Heart left ventricle (tissue), 16 donors: Measurements from ENCODE around the gene MYO1B. TPM values are rescaled to one million over a fixed set of nuclear protein-coding genes. Genes with fewer than 3 reads are reported as not detected.

Experiments used
- ATAC-seq, 4 donors: fragments of 200-7000 bp; cut with Tn5 transposase; one replicate each; pipeline ENCODE4 v1.9.1; 2020 to 2022; ENCODE audit warnings: moderate library complexity in 4 of 4, mild to moderate bottlenecking in 3 of 4, moderate number of reproducible peaks in 1 of 4
- DNase-seq, 5 donors: peaks; one replicate each; pipeline ENCODE4 v3.0.0-alpha.2; 2020
- H3K27ac ChIP-seq, 12 donors: fragments of 200-600 bp; sonication (generic) in 4 of 12; one replicate each; pipeline versions ENCODE4 v1.5.0 to v1.8.0; 2016 to 2022; ENCODE audit warnings: mild to moderate bottlenecking in 2 of 12
- H3K27me3 ChIP-seq, 9 donors: fragments of 200-600 bp; sonication (generic) in 2 of 9; one replicate each; pipeline versions ENCODE4 v1.5.1 to v1.8.0; 2016 to 2022; ENCODE audit warnings: mild to moderate bottlenecking in 3 of 9
- H3K36me3 ChIP-seq, 9 donors: fragments of 200-600 bp; sonication (generic) in 2 of 9; one replicate each; pipeline versions ENCODE4 v1.5.0 to v1.8.0; 2018 to 2022; ENCODE audit warnings: mild to moderate bottlenecking in 2 of 9
- H3K4me1 ChIP-seq, 12 donors: fragments of 200-600 bp; sonication (generic) in 4 of 12; one replicate each; pipeline versions ENCODE4 v1.5.0 to v1.8.0; 2016 to 2022; ENCODE audit warnings: mild to moderate bottlenecking in 3 of 12
- H3K4me3 ChIP-seq, 12 donors: fragments of 200-600 bp; sonication (generic) in 4 of 12; one replicate each; pipeline versions ENCODE4 v1.5.0 to v1.8.0; 2017 to 2022; ENCODE audit warnings: mild to moderate bottlenecking in 9 of 12, moderate library complexity in 4 of 12
- H3K9me3 ChIP-seq, 12 donors: fragments of 200-600 bp; sonication (generic) in 4 of 12; one replicate each; pipeline versions ENCODE4 v1.5.0 to v1.8.0; 2016 to 2022; ENCODE audit warnings: mild to moderate bottlenecking in 1 of 12
- POLR2A ChIP-seq, 2 donors: fragments of 450-650 bp; IDR thresholded peaks; one replicate each; pipeline ENCODE4 v1.6.1; 2017; ENCODE audit warnings: antibody characterized with exemption in 2 of 2, mild to moderate bottlenecking in 2 of 2, moderate library complexity in 2 of 2
- WGBS, 4 donors: extraction: QIAGEN DNeasy Blood & Tissue Kit in 2 of 4; methylation state at CpG; one replicate each; pipeline versions ENCODE4 v1.1.5 to v1.1.7; 2013 to 2018; 5-methylcytosine and 5-hydroxymethylcytosine counted together
- intact Hi-C, 10 donors: fragments of 100-400 bp; cut with DNase I; formaldehyde crosslinking; loops; one replicate each; pipeline versions ENCODE4 v1.11.1 to v1.14.2; 2022
- polyA plus RNA-seq, 2 donors: library from polyadenylated mRNA; stranded (reverse); fragments of 200-250 nt; gene quantifications; one replicate each; pipeline ENCODE4 v1.2.3, GENCODE V29; 2013
- total RNA-seq, 9 donors: library from RNA; depleted of rRNA in 2 of 9; stranded (reverse); fragments of >200 nt in 2 of 9; fragmentation: NEBNext Ultra II Directional in 3 of 9; extraction: Animal tissue kit (Norgen Biotek cat#: 25700) in 3 of 9; gene quantifications; one replicate each; pipeline versions ENCODE4 v1.1.0 to v1.2.4, GENCODE V29; 2016 to 2023
- TF ChIP-seq, protein P1 (sequence below), 12 donors: fragments of 200-600 bp; sonication (generic) in 4 of 12; IDR thresholded peaks; one replicate each; pipeline versions ENCODE4 v1.5.0 to v1.8.0; 2018 to 2022; ENCODE audit warnings: antibody characterized with exemption in 12 of 12, mild to moderate bottlenecking in 5 of 12
- donor health status: ischemic (EF 13 %, LVEDD 7.1; RV severe dilation, severe dysfunction).
- donor health status: healthy with polysubstance abuse.
- donor health status: DM: no; HTN: yes; CAD: no.
- donor health status: DM: no; HTN: no; CAD: no.
- donor health status: ischemic (EF 25% LVEDD 6.9; RV normal size, moderate dysfunction).
- donor health status: ischemic (EF 25% LVEDD 5.7; RV mildly dilated, moderate dysfunction).
- donor health status: healthy.
- donor health status: DM: yes; HTN: yes; CAD: no.
- donor health status: ischemic (EF 35%, LVEDD 5.7; RV mildly dilated, moderate dysfunction).
- donor health status: nonischemic (EF 11% LVEDD 7.7; RV severe dilation, severe dysfunction).
- donor health status: DM: yes; HTN: yes; CAD: no.
- donor health status: PGD.
- donor health status: ischemic (EF 29% LVEDD 5.4; RV normal size, mild dysfunction).
- donor health status: nonischemic (EF 23%, LVEDD 6.1; RV moderate dilation, normal function).

MYO1B gene
- total and polyA plus RNA-seq, 11 donors = 7.8 to 47.3 (median 15.8) TPM

- TF ChIP-seq, protein P1, sequence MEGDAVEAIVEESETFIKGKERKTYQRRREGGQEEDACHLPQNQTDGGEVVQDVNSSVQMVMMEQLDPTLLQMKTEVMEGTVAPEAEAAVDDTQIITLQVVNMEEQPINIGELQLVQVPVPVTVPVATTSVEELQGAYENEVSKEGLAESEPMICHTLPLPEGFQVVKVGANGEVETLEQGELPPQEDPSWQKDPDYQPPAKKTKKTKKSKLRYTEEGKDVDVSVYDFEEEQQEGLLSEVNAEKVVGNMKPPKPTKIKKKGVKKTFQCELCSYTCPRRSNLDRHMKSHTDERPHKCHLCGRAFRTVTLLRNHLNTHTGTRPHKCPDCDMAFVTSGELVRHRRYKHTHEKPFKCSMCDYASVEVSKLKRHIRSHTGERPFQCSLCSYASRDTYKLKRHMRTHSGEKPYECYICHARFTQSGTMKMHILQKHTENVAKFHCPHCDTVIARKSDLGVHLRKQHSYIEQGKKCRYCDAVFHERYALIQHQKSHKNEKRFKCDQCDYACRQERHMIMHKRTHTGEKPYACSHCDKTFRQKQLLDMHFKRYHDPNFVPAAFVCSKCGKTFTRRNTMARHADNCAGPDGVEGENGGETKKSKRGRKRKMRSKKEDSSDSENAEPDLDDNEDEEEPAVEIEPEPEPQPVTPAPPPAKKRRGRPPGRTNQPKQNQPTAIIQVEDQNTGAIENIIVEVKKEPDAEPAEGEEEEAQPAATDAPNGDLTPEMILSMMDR (IDR thresholded peaks at IDR 0.05) = no peak
- no peak for TF ChIP-seq POLR2A (IDR thresholded peaks at IDR 0.05)
- intact Hi-C loops = no loop called here
Measured at GRCh38 chr2:191228333-191228732, 16.9 kb upstream of the MYO1B start.

GRCh38 chr2:191228861-191229260 lies 16.3 kb upstream of the MYO1B start:
- DNase-seq = peak in 4 of 5 donors; percentile 31 to 60 (median 42)
- Histone ChIP-seq H3K27ac (peak overlapping the region in 1 of 12 donors; percentile 18), H3K4me3 (no peak overlapping the region), H3K36me3 (no peaks in the 10 kb centered on the region), H3K4me1 (peaks cover 0 to 31% (median 9%) of the 10 kb centered on the region in 12 donors), H3K27me3 (no peaks in the 10 kb centered on the region), H3K9me3 (no peaks in the 10 kb centered on the region)
- ATAC-seq = peak; percentile 75 to 97 (median 90)
- intact Hi-C loops = no loop called here
- TF ChIP-seq, protein P1 (IDR thresholded peaks at IDR 0.05) = no peak
- no peak for TF ChIP-seq POLR2A (IDR thresholded peaks at IDR 0.05)
- 51 to 68% (median 57%) methylated on average over 6 of the region's 6 CpGs for WGBS, 4 donors

More at GRCh38 chr2:191228333-191228732, 16.9 kb upstream of the MYO1B start:
- Histone ChIP-seq H3K4me3 (no peak overlapping the region), H3K4me1 (peaks cover 0 to 32% (median 9%) of the 10 kb centered on the region in 12 donors), H3K27ac (no peak overlapping the region), H3K9me3 (no peaks in the 10 kb centered on the region), H3K36me3 (no peaks in the 10 kb centered on the region), H3K27me3 (no peaks in the 10 kb centered on the region)
- ATAC-seq = no peak
- no peak for DNase-seq
- 94 to 98% (median 95%) methylated on average over 2 of the region's 2 CpGs for WGBS, 4 donors

DNA sequence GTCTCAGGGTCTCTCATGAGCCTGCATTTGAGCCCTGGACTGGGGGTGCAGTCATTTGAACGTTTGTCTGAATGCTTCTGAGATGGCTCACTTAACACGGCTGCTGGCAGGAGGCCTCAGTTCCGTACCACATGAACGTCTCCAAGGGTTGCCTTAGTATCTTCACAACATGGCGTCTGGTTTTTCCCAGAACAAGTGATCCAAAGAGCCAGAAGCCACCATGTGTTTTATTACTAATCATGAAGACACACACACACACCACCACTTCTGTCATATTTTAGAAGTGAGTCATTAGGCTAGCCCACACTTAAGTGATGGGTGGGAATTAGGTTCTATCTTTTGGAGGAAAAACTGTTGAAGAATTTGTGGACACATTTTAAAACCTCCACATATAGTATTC lies 15.0 kb upstream of the MYO1B start:
- H3K27ac ChIP-seq = peak overlapping the region in 3 of 12 donors; percentile 28 to 32 (median 31)
- ATAC-seq (peak in 2 of 4 donors; percentile 24 to 75), DNase-seq (peak in 1 of 5 donors; percentile 63)
- peaks cover 0 to 34% (median 9%) of the 10 kb centered on the region in 12 donors for H3K4me1 ChIP-seq
- 65 to 78% (median 71%) methylated on average over 5 of the region's 5 CpGs for WGBS, 4 donors
- intact Hi-C loops = loop anchor here in 7 of 10 donors (5.0 kb wide), 3 partner anchors 63 to 272 kb away; no protein-coding TSS in a partner anchor
- H3K4me3 ChIP-seq = no peak overlapping the region
- H3K36me3 ChIP-seq = no peaks in the 10 kb centered on the region
- H3K9me3 ChIP-seq = no peaks in the 10 kb centered on the region
- no peaks in the 10 kb centered on the region for H3K27me3 ChIP-seq
- no peak for TF ChIP-seq POLR2A (IDR thresholded peaks at IDR 0.05)
- TF ChIP-seq, protein P1 (IDR thresholded peaks at IDR 0.05) = no peak

DNA sequence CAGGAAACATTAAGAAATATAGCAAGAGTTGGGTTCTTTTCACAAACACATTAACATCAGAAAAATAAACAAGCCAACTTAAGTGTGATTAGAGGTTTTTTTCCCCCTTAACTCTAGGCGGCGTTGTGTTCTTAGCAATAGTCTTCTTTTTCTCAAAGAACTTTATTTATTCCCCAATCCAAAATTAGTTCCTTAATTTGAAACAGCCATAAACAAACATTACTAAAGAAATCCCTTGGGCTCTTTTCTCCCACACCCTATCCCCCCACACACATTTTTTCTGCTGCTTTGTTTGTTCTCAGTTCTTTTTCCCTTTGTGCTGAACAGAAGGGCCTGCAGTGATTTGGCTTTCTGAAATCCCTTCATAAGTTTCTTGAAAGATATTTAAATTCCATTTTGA lies 13.2 kb upstream of the MYO1B start:
- no peak for TF ChIP-seq POLR2A (IDR thresholded peaks at IDR 0.05)
- TF ChIP-seq, protein P1 (IDR thresholded peaks at IDR 0.05) = peak; percentile 18 to 66 (median 45)
- DNase-seq (no peak), ATAC-seq (peak in 2 of 4 donors; percentile 21 to 30)
- peak overlapping the region in 10 of 12 donors; percentile 2 to 77 (median 63) for H3K27ac ChIP-seq
- intact Hi-C loops = loop anchor here in 7 of 10 donors (5.0 kb wide), 3 partner anchors 65 to 270 kb away; no protein-coding TSS in a partner anchor
- 52 to 65% (median 57%) methylated on average over 2 of the region's 2 CpGs for WGBS, 4 donors
- H3K4me3 ChIP-seq = no peak overlapping the region
- H3K36me3 ChIP-seq = no peaks in the 10 kb centered on the region
- H3K9me3 ChIP-seq = no peaks in the 10 kb centered on the region
- no peaks in the 10 kb centered on the region for H3K27me3 ChIP-seq
- peaks cover 0 to 32% (median 7%) of the 10 kb centered on the region in 12 donors for H3K4me1 ChIP-seq
